Cardiac fibroblast (primary cell): ENCODE results near the gene SMC1B.
A peak's percentile ranks its signal among the peaks of the same experiment; 100 is the strongest.
"Not testable (repeated sequence)": the region's sequence is repeated elsewhere in the genome, so short reads cannot be mapped to it uniquely, and the experiment has no call there.

Experiments
- DNase-seq, 2 donors: peaks; one replicate each; pipeline versions ENCODE4 v3.0.0 to v3.0.0-alpha.2; 2010; ENCODE audit warnings: low read depth in 2 of 2
- H3K4me3 ChIP-seq, 2 donors: replicated peaks in 1 of 2; 1 replicate in 1 of 2; 2 replicates in 1 of 2; pipeline ENCODE4 v1.5.1; 2011; ENCODE audit warnings: low read depth in 2 of 2, low read length in 2 of 2, mild to moderate bottlenecking in 2 of 2, moderate library complexity in 1 of 2
- CTCF ChIP-seq: IDR thresholded peaks from one replicate; pipeline ENCODE4 v1.5.1; 2011; ENCODE audit warnings: low read depth, mild to moderate bottlenecking, low read length, inconsistent platforms

The SMC1B gene

GRCh38 chr22:45451972-45452371 lies 38.6 kb upstream of the SMC1B start:
- DNase-seq: no peak
- no peak for TF ChIP-seq CTCF
- H3K4me3 ChIP-seq: no peak overlapping the region

GRCh38 chr22:45450921-45451651 lies 37.7 kb upstream of the SMC1B start:
- no peak overlapping the region for H3K4me3 ChIP-seq
- peak; percentile 23 to 92 for DNase-seq
- no peak for TF ChIP-seq CTCF

GRCh38 chr22:45450101-45450785 lies 36.8 kb upstream of the SMC1B start:
- H3K4me3 ChIP-seq: no peak overlapping the region
- no peak for TF ChIP-seq CTCF
- no peak for DNase-seq

- not testable (repeated sequence) for H3K4me3 ChIP-seq, DNase-seq
These were observed 36.0 kb upstream of the SMC1B start for GRCh38 chr22:45449442-45449841.

GRCh38 chr22:45448431-45448830 lies 35.0 kb upstream of the SMC1B start:
- TF ChIP-seq CTCF: no peak
- no peak overlapping the region for H3K4me3 ChIP-seq
- peak in 1 of 2 donors; percentile 94 for DNase-seq

GRCh38 chr22:45447596-45447995 lies 34.2 kb upstream of the SMC1B start:
- DNase-seq, H3K4me3 ChIP-seq: not testable (repeated sequence)

GRCh38 chr22:45446216-45446615 lies 32.8 kb upstream of the SMC1B start:
- DNase-seq: no peak
- TF ChIP-seq CTCF: no peak
- no peak overlapping the region for H3K4me3 ChIP-seq
